Activated CD4-positive, alpha-beta T cell treated with anti-CD3 and anti-CD28 coated beads, Interleukin-2, amount 50 U/mL, for 4 hours (primary cell): ENCODE data around the gene PAXX.
A peak's percentile ranks its signal among the peaks of the same experiment; 100 is the strongest.

ENCODE experiments used
- DNase-seq, 2 experiments: peaks; one replicate each; pipeline ENCODE4 v3.0.0-alpha.2; 2020

Gene PAXX

DNA sequence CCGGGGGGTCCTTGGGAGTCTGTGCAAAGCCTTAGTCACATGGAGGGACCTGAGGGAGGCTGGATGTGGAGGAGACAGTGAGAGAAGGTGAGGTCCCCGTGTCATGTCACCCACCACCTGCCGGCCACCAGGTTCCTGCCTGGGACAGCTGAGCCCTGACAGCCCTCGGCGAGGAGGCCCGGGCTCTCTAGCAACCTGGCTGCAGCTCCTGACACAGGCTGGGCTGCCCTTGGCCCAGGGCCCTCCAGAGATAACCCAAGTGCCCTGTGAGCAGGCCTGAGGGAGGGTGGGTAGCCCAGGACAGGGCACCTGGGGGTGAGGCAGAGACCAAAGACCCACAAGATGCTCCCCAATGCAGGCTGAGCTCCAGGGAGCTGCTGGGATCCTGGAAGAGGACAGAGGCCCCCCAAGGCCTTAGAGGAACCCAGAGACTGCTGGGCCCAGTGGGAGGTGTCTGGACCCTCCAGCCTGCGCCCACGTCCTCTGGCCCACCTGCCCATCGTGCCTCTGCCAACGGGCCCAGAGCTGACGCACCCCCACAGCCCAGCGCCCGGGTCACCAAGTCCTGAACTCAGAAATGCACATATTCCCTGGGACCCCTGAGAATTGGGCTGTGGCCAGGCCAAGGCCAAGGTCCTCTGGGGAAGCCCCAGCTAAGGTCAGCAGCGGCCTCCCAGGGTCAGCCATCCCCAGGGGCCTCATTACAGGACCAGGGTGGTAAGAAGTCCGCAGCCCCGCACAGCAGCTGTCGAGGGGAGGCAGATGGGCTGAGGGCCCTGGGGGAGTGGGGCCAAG, 23.7 kb upstream of the PAXX start:
- DNase-seq = no peak

DNA sequence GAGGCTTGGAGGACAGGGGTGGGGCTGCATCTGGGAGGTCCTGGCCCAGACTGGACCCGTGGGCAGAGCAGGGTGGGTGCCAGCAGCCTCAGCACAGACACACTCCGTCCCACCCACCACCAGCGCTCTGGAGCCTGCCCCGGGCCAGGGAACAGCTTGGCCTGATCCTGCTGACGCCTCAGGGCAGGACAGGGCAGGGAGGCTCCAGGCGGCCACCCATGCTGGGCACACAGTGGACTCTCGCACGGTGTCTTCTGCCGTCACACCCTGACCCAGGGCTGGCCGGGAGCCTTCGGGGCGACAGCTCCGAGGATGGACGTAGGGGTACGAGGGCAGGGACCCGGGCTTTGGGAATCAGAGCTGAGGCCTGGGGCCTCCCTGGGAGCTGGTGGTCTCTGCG, 23.1 kb upstream of the PAXX start:
- no peak for DNase-seq

DNA sequence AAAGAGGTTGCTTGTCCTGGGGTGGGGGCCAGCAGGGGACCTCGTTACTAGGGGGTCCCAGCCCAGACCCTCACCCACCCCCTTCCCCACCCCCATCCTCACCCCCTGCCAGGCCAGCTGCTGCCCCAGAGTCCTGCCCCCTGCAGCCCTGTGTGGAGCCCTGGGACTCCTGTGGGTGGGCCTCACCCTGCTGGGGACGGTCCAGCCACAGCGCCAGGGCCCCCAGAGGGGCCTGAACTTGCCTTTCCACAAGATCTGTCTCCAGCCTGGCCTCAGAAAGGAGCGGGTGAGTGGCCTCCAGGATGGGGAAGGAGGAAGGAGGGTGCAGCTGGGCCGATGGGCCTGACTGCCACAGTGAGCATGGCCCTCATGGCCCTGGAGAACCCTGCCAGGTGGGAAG, 22.4 kb upstream of the PAXX start:
- no peak for DNase-seq

DNA sequence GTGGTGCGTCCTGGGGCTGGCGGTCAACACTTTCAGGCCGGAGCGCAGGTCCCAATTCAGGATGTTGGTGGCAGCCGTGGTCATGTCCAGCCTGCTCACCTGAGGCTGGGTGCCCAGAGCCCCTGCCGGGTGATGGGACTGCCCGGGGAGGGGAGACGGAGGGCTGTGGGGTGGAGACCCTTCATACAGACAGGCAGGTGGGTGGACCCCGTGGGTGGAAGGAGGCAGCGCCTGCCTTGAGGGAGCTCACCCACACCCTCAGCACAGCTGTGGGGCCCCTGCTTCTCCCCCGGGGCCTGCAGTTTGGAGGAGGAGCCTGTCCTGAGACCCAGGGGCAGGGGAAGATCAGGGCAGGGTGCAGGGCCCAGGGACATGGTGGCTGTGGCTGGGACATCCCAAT, 21.9 kb upstream of the PAXX start:
- no peak for DNase-seq

DNA sequence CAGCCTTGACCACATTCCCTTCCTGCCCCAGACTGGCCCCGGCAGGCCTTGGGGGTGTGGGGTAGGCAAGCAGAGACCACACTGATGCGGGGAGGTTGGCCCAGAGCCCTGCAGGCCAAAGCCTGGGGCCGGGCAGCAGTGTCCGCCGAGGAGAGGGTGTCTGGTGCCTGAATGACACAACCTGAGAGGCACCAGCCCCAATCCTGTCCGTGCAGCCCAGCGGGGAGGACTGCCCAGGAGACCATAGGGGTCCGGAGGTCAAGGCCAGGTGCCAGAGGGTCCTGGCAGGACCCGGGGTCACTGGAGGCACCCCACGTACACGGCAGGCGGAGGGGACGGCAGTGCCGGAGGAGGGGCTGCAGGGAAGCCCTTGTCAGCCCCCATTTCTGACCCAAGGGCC, 20.5 kb upstream of the PAXX start:
- no peak for DNase-seq

DNA sequence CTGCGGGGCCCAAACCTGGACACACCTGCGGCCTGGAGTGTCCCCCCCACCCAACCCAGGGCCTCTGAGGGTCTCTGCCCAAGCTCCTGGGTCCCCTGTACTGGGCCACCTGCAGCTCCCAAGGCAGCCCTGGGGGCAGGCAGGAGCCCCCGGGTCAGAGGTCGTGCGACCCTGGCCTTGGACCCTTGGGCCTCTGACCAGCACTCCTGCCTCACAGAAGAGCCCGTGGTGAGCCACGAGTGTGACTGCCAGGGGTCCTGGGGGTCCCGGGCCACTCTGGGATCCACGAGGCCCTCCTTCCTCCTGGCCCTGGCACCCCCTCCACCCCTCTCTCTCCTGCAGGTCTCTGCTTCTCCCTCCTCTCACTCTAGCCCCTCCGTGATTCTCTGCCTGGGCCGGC, 19.9 kb upstream of the PAXX start:
- DNase-seq = no peak

DNA sequence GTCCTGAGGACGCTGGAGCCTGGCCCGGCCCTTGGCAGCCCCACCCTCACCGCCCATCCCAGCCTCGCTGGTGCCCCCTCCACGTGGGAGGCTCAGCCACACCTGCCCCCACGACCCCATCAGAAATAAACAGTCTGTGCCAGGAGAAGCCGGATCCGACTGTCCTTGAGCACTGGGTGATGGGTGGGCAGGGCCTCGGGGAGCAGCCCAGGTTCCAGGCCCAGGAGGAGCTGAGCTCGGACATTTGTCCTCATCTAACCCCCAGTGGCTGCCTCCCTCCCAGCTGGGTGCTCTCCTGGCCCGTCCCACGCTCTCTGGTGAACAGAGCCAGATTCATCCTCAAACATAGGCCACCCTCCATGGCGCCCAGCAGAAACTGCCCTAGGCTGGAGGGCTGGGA, 19.5 kb upstream of the PAXX start:
- DNase-seq = no peak

DNA sequence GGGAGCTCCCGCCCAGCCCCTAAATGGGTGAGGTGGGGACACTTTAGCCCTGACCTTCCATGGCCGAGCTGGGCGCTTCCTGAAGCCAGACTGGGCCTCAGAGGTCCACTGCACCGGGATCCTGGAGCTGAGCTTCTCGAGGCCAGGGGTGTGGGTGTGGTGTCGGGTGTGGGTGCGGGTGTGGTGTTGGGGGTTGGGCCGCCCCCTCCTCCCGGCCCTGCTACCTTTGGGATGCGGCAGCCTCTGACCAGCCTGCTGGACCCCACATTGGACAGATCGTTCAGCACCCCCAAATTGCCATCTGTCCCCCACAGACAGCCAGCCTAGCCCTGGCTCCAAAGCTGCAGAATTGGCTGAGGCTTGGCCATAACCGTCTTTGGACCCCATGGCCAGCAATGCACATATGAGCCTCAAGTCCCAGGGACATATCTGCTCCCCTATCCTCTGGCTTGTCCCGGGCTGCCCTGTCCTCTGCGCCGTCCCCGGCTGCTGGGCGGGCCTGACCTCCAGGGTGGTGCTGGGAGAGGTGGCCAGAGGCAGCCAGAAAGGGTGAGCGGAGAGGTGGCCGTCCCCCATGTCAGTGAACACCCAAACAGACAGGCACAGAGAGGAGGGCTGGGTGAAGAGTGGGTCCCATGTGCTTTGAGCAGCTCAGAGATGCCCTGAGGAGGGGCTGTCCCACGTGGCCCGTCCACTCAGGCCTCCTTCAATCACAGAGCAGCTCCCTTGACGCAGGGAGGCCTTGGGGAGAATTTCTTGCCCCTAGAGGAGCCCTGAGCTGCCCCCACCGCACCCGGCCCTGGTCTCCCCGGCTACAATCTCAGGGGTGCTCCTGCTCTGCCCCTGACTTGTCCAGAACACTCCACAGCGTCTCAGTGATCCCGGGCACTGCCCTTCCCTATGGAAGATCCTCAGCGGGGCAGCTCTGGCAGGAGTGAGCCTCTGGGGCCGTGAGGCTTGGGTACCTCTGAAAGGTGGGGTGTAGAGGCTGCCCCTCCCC, 18.3 kb upstream of the PAXX start:
- DNase-seq = no peak

DNA sequence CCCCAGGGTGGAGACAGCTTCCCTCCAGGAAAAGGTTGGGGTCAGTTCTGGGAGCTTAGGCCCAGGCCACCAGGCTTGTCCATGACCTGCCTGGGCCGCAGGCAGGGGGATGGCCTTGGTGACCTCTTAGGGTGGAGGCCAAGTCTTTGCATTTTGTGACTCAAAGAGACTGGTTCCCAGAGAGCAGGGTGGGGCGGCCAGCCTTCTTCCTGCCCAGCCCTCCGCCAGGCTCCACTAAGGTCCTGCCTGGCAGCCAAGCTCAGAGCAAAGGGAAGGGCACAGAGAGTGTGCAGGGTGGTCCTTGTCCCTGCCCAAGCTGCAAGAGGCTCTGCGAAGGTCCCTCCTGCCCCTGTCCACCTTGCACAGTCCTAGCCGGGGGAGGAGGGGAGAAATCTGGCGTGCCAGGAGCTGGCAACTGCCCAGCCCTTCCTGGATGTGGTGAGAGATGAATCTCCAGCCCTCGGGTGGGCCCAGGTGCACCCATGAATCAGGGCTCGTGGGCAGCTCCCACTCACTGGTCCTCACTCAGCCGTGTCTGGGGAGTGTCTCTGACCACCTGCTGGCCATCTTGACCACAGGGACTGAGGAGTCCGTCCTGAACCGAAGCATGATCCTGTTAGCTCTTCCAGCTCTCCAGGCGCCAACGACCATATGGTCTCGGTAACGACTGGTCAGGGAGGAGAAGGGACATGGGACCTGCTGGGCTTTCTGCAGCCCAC, 17.2 kb upstream of the PAXX start:
- DNase-seq = no peak

DNA sequence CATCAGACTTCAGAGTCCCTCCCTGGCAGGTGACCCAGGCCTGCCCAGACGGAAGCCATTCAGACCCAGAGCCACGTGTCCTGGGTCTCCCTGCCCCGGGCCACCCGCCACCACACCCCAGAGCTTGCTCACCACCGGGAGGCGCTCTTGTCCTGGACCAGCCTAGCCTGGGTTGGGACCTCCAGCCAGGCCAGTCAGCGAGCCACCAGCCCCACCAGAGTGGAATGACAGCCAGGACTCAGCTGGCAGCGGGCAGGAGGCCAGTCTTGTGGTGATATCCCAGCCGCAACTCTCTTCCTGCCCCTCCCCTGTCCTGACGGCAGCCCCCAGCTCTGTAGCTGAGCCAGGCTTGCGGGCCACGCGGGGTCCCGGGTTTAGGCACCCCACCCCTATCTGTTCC, 16.6 kb upstream of the PAXX start:
- DNase-seq = no peak

DNA sequence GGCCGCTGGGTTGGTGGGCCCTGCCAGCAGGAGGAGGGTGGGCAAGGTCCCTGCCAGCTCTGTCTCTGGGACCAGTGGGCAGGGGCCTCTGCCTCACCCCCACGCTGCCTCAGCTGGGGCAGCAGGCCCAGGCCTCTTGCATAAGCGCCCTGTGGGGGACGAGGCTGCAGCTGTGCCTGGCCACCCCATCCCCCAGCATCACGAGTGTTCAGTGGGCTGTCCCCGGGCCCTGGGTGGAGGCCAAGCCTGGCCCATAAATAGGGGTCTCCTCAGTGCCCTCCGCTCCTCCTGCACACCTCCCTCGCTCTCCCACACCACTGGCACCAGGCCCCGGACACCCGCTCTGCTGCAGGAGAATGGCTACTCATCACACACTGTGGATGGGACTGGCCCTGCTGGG, 15.0 kb upstream of the PAXX start, which contains the start of gene PTGDS:
Gene PTGDS, plus strand, starts transcription at position 282 of the 400 bp plus-strand sequence. Its CDS starts 75 bp downstream, at position 357.
- DNase-seq = no peak

DNA sequence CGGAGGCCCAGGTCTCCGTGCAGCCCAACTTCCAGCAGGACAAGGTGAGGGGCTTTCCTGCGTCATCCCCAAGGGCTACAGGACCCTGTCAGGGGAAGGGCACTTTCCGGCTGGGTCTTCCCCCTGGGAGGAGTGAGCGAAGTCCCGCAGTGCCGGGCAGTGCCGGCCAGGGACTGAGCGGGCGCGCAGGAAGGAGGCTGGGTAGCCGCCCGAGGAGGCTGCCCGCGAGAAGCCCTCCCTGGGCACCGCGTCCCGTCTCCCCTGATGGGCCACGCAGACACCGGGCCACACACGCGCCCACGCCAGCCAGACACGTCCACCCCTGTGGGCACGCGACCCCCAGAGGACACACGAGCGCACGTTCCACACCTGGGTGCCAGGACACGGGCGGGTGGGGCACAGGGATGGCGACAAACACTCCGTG, 14.6 kb upstream of the PAXX start:
- no peak for DNase-seq

DNA sequence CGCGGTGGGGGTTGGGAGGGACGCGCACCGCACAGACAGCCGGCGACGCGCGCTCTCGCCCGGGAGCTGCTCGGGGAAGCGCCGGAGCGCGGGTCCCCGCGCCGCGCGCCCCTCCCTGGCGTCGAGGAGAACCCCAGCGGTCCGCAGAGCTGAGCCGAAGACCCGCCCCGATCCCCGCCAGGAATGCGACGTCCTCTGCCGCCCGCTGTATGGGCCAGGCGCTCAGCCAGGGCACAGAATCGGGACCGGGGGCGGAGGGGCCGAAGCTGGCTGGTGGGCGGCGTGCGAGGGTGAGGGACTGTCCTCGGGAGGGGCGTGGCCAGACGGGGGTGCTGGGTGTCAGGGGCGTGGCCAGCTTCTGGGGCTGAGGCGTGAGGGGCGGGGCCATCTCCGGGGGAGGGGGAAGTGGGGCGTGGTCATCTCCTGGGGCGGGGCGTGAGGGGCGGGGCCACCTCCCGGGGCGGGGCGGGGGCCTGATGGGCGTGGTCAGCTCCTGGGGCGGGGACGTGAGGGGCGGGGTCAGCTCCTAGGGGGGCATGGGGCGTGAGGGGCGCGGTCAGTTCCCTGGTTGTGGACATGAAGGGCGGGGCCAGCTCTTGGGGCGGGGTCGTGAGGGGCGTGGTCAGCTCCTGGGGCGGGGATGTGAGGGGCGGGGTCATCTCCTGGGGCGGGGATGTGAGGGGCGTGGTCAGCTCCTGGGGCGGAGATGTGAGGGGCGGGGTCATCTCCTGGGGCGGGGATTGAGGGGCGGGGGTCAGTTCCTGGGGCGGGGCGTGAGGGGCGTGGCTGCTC, 14.0 kb upstream of the PAXX start:
- peak; percentile 46 to 55 for DNase-seq

DNA sequence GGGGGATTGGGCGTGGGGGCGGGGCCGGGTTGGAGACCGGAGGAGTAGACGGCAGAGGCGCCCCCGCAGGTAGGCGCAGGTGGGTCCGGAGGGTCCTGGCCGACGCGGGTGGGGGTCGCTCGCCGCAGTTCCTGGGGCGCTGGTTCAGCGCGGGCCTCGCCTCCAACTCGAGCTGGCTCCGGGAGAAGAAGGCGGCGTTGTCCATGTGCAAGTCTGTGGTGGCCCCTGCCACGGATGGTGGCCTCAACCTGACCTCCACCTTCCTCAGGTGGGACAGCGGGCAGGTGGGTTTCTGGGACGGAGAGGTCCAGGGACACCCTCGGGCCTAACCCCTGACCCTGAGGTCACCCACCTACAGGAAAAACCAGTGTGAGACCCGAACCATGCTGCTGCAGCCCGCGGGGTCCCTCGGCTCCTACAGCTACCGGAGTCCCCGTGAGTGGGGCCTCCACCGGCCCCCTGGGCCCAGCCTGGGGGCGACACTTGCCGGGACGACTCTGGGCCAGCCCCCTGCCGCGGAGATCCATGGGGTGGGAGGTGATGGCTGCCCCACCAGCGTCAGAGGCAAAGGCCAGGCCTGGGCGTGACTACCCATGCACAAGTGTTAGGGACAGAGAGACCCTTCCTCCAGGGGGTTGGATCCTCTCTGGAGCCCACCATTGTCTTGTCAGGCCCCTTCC, 13.2 kb upstream of the PAXX start:
- no peak for DNase-seq

DNA sequence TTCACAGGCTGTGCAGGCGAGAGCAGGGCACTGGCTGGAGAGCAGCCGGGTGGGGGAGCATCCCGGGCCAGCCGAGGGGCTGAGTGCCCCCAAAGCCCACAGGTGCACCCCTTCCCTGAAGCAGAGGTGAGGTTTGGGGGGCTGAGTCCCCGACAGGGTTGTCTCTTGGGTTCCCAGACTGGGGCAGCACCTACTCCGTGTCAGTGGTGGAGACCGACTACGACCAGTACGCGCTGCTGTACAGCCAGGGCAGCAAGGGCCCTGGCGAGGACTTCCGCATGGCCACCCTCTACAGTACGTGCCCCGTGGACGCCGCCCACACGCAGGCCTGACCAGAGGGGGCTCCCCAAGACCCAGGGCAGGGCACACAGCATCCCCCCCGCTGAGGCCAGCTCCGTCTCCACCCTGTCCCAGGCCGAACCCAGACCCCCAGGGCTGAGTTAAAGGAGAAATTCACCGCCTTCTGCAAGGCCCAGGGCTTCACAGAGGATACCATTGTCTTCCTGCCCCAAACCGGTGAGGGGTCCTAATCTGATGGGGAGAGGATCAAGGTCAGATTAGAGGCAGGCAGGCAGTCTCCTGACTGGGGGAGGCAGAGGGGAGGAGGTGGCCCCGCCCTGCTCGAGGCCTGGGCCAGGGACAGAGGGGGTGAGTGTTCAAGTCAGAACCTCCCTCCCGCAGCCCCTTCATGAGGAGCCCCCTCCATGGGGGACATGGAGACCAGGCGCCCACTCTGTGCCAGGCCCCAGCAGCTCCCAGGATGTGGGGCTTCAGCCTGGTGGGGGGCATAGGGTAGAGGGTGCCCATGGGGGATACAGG, 12.2 kb upstream of the PAXX start:
- DNase-seq = no peak

DNA sequence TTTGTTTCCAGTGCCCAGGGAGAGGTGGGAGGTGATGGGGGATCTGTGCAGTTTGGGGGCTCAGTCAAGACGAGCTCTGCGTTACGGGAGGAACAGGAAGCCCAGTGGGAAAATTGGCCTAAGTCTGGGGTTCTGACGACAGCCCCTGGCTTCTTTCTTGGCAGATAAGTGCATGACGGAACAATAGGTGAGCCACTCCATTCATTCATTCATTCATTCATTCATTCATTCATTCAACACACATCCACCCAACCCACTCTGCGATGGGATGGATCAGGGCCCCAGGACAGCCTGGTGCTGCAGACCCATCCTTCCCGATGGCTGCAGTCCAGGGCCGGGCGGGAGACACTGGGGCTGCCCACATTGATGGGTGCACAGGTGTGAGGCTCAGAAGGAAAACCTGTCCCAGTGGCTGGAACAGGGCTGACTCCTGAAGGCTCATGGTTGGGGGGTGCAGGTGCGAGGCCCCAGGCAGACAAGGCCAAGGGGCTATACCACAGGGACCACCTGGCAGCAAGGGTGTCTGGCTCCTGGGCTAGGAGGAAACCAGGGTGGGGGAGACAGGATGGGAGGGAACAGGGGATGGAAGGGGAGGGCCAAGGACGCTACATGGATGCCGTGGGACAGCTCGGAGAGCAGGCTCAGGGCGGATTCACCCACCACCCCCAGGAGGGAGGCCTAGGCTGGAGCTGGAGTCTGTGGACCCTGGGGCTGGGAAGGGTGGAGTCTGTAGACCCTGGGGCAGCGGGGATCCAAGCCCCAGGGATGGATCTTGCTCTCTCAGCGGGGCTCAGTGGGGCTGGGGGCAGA, 11.3 kb upstream of the PAXX start:
- no peak for DNase-seq

DNA sequence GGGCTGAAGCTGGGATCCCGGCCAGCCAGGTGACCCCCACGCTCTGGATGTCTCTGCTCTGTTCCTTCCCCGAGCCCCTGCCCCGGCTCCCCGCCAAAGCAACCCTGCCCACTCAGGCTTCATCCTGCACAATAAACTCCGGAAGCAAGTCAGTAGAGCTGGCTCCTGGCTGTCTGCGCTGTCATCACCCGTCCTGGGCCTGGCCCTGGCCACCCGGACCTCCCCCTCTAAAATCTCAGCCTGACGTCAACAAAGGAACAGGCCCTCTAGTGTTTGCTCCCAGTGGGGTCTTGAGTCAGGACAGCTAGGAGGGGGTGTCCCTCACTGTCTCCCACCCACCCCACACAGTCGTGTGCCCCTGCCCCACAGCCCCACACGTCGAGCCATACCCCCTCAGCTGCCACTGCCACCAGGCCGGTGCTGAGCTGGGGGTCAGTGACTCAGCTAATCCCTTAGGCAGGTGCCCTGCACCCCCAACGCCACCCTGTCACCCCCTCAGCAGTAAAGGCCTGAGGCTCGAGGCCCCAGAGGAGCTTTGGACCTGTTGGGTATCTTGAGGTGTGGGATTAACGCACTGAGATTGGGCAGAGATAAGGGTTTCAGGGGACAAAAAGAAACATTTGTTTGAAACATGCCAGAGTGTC, 10.5 kb upstream of the PAXX start:
- no peak for DNase-seq

DNA sequence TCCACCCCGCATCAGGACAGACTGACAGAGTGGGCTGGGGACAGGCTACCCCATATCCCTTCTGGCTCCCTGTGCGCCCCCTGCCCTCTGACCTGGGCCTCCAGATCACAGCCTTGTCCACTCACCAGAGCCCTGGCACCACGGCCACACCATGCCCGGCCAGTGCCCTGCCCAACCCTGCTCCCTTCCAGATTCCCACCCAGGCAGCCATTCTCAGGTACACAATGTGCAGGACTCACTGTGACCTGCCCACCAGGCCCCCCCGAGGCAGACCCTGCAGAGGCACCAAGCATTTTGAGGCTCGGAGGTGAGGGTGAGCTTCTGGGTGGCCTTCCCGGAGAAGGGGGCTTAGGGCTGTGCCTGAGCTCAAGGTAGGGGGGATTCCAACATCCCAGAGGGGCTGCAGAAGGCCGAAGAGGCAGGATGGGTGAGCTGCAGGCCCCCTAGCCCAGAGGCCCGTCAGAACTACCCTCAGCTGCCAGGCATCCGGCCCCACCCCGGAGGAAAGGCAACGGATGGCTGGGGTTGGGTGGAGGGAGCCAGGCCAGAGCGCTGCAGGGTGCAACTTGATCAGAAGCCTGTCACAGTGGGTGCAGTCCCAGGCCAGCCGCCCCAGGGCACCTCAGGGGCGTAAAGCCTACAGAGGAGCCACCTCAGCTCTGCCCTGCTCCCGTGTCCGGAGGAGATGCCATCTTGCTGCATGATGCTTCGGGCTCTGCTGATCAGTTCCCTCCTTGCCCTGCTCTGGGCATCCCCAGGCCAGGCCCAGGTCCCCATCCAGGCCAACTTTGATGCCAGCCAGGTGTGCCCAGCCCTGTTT, 9.8 kb upstream of the PAXX start, which contains the start of gene LCNL1:
Gene LCNL1, plus strand, starts transcription at position 762 of the 820 bp plus-strand sequence. CDS start 594 bp downstream, outside the sequence.
- no peak for DNase-seq
